HL-60 (cell line): ENCODE data around the gene B4GALT6.

Experiments
- DNase-seq, 2 experiments: peaks; one replicate each; pipeline ENCODE4 v3.0.0-alpha.2; 2010 to 2020; ENCODE audit warnings: low read depth in 1 of 2, low spot score in 1 of 2
- H3K27ac ChIP-seq: fragments of 250-450 bp; sonication (Bioruptor Pico); replicated peaks from 2 replicates; pipeline ENCODE4 v1.5.1; 2020; ENCODE audit warnings: mild to moderate bottlenecking, moderate library complexity
- H3K27me3 ChIP-seq: fragments of 250-450 bp; sonication (Bioruptor Pico); 2 replicates; pipeline ENCODE4 v1.5.1; 2021; ENCODE audit warnings: mild to moderate bottlenecking, moderate library complexity; ENCODE audit not compliant: insufficient read depth, poor library complexity, severe bottlenecking
- H3K4me3 ChIP-seq: replicated peaks from 2 replicates; pipeline ENCODE4 v1.5.1; 2011; ENCODE audit warnings: mild to moderate bottlenecking, control low read depth, low read length; ENCODE audit not compliant: insufficient read depth
- CTCF ChIP-seq: IDR thresholded peaks from one replicate; pipeline ENCODE4 v1.5.1; 2011; ENCODE audit warnings: low read length, control low read depth, inconsistent platforms; ENCODE audit not compliant: insufficient read depth
- GABPA ChIP-seq: IDR thresholded peaks from 2 replicates; pipeline ENCODE4 v1.6.1; 2012; ENCODE audit warnings: low read depth
- POLR2AphosphoS5 ChIP-seq: IDR thresholded peaks from 2 replicates; pipeline ENCODE4 v1.6.1; 2012; ENCODE audit warnings: low read depth
- REST ChIP-seq: IDR thresholded peaks from 2 replicates; pipeline ENCODE4 v1.6.1; 2012; ENCODE audit warnings: low read depth; ENCODE audit not compliant: insufficient replicate concordance
- SPI1 ChIP-seq: IDR thresholded peaks from 2 replicates; pipeline ENCODE4 v1.6.1; 2012; ENCODE audit warnings: low read depth, mild to moderate bottlenecking, borderline replicate concordance

B4GALT6 gene

GRCh38 chr18:31651369-31651768 lies 33.0 kb downstream of the B4GALT6 start:
- DNase-seq, result no peak
- TF ChIP-seq POLR2AphosphoS5, result no peak
- TF ChIP-seq GABPA, result no peak
- no peak for TF ChIP-seq CTCF
- TF ChIP-seq SPI1, result no peak
- no peak for TF ChIP-seq REST

GRCh38 chr18:31649978-31650719 lies 34.2 kb downstream of the B4GALT6 start:
- no peak for TF ChIP-seq POLR2AphosphoS5
- no peak for TF ChIP-seq REST
- TF ChIP-seq SPI1, result no peak
- no peak for TF ChIP-seq GABPA
- TF ChIP-seq CTCF, result no peak
- Histone ChIP-seq H3K4me3 (no peak overlapping the region), H3K27ac (no peak overlapping the region), H3K27me3 (peaks cover 22% of the 10 kb centered on the region)
- DNase-seq, result no peak

More at GRCh38 chr18:31651369-31651768, 33.0 kb downstream of the B4GALT6 start:
- Histone ChIP-seq H3K27ac (no peak overlapping the region), H3K4me3 (no peak overlapping the region), H3K27me3 (peaks cover 16% of the 10 kb centered on the region)

GRCh38 chr18:31649449-31649848 lies 34.9 kb downstream of the B4GALT6 start:
- no peak overlapping the region for H3K4me3 ChIP-seq
- no peak for DNase-seq
- no peak overlapping the region for H3K27ac ChIP-seq
- H3K27me3 ChIP-seq, result peaks cover 24% of the 10 kb centered on the region
- TF ChIP-seq REST (no peak), POLR2AphosphoS5 (no peak), SPI1 (no peak), CTCF (no peak), GABPA (no peak)
